CD4-positive, alpha-beta T cell (primary cell): ENCODE results near the gene RERE. TPM values are rescaled to one million over a fixed set of nuclear protein-coding genes. Genes with fewer than 3 reads are reported as not detected.

Experiments
- ATAC-seq: fragments of 200-7000 bp; cut with Tn5 transposase; one replicate; pipeline ENCODE4 v1.10.0; 2022; ENCODE audit warnings: mild to moderate bottlenecking; ENCODE audit not compliant: poor library complexity
- CTCF ChIA-PET: fragments of 350-600 bp; sonication (Branson Sonifier 250); formaldehyde crosslinking; loops from one replicate; lab custom pipeline; 2021; ENCODE audit warnings: antibody characterized with exemption, inconsistent platforms; lab: Charles Lee
- POLR2A ChIA-PET: fragments of 350-600 bp; sonication (Branson Sonifier 250); formaldehyde crosslinking; loops from one replicate; lab custom pipeline; 2021; ENCODE audit warnings: antibody characterized with exemption, inconsistent platforms; lab: Charles Lee
- DNase-seq, 14 experiments: peaks; one replicate each; pipeline ENCODE4 v3.0.0-alpha.2; 2013 to 2020; ENCODE audit warnings: mixed read lengths in 2 of 14
- H3K27ac ChIP-seq, 2 donors: one replicate each; pipeline versions ENCODE4 v1.5.1 to v1.7.0; 2013; ENCODE audit warnings: low read length in 2 of 2, low read depth in 1 of 2, mild to moderate bottlenecking in 1 of 2
- H3K27me3 ChIP-seq, 2 experiments: 1 replicate in 1 of 2; 2 replicates in 1 of 2; pipeline versions ENCODE4 v1.6.1 to v1.7.0; 2013; ENCODE audit warnings: low read length in 2 of 2, control low read depth in 1 of 2, mild to moderate bottlenecking in 1 of 2, moderate library complexity in 1 of 2; ENCODE audit not compliant: insufficient read depth in 2 of 2, control insufficient read depth in 1 of 2
- H3K36me3 ChIP-seq: one replicate; pipeline ENCODE4 v1.6.1; 2013; ENCODE audit warnings: low read length, control low read depth; ENCODE audit not compliant: insufficient read depth
- H3K4me1 ChIP-seq: one replicate; pipeline ENCODE4 v1.6.1; 2013; ENCODE audit warnings: low read length, control low read depth; ENCODE audit not compliant: insufficient read depth
- H3K4me3 ChIP-seq: one replicate; pipeline ENCODE4 v1.5.1; 2013; ENCODE audit warnings: mild to moderate bottlenecking, low read length, moderate library complexity
- H3K9me3 ChIP-seq, 2 experiments: 1 replicate in 1 of 2; 2 replicates in 1 of 2; pipeline versions ENCODE4 v1.6.1 to v1.7.0; 2013; ENCODE audit warnings: low read length in 2 of 2, mild to moderate bottlenecking in 2 of 2, control low read depth in 1 of 2, moderate library complexity in 1 of 2; ENCODE audit not compliant: control insufficient read depth in 1 of 2, insufficient read depth in 1 of 2
- H3K27ac Mint-ChIP-seq: one replicate; pipeline ENCODE4 v1.8.0; 2020; ENCODE audit warnings: mixed read lengths
- H3K27me3 Mint-ChIP-seq: one replicate; pipeline ENCODE4 v1.8.0; 2021; ENCODE audit warnings: mixed read lengths
- H3K36me3 Mint-ChIP-seq: one replicate; pipeline ENCODE4 v1.8.0; 2021; ENCODE audit warnings: low read depth, mixed read lengths
- H3K4me1 Mint-ChIP-seq: one replicate; pipeline ENCODE4 v1.8.0; 2021; ENCODE audit warnings: low read depth, mixed read lengths
- H3K4me3 Mint-ChIP-seq: one replicate; pipeline ENCODE4 v1.8.0; 2020; ENCODE audit warnings: mild to moderate bottlenecking, mixed read lengths
- H3K9me3 Mint-ChIP-seq: one replicate; pipeline ENCODE4 v1.8.0; 2020; ENCODE audit warnings: mixed read lengths
- CTCF ChIP-seq: fragments of 200-600 bp; IDR thresholded peaks from one replicate; pipeline ENCODE4 v1.8.0; 2022; ENCODE audit warnings: antibody characterized with exemption, mild to moderate bottlenecking
- intact Hi-C, 2 experiments: fragments of 100-400 bp; cut with DNase I in 1 of 2; cut with micrococcal nuclease in 1 of 2; formaldehyde crosslinking; loops; one replicate each; pipeline versions ENCODE4 v1.15.1 to v1.9.0; 2023 to 2025; cut with DNase I, micrococcal nuclease
- total RNA-seq, 174 experiments: library from RNA in 2 of 174; stranded (reverse) in 2 of 174; gene quantifications; one replicate each; pipeline ENCODE4 v1.2.3 and lab custom pipeline; 2021 to 2026

The RERE gene
- total RNA-seq, 2 experiments from 2014 or later: 78.4 to 84.0 TPM

GRCh38 chr1:8357329-8358101 is 459.9 kb downstream of the RERE start:
- Mint-ChIP-seq H3K4me3 (no peak overlapping the region), H3K36me3 (peaks cover 84% of the 10 kb centered on the region), H3K4me1 (no peaks in the 10 kb centered on the region), H3K9me3 (no peaks in the 10 kb centered on the region), H3K27me3 (no peaks in the 10 kb centered on the region), H3K27ac (peak overlapping the region; percentile 24)
- H3K4me1 ChIP-seq: no peaks in the 10 kb centered on the region
- DNase-seq: no peak
- H3K27me3 ChIP-seq: no peaks in the 10 kb centered on the region
- no peak overlapping the region for H3K4me3 ChIP-seq
- ChIA-PET POLR2A (no interaction called here), CTCF (no interaction called here)
- H3K36me3 ChIP-seq: peaks cover 91% of the 10 kb centered on the region
- no peak overlapping the region for H3K27ac ChIP-seq
- no peak for ATAC-seq
- no peaks in the 10 kb centered on the region for H3K9me3 ChIP-seq
- intact Hi-C loops: no loop called here
- no peak for TF ChIP-seq CTCF

- Histone ChIP-seq H3K9me3 (no peaks in the 10 kb centered on the region), H3K4me3 (no peak overlapping the region), H3K4me1 (no peaks in the 10 kb centered on the region), H3K36me3 (peaks cover 81% of the 10 kb centered on the region), H3K27ac (no peak overlapping the region), H3K27me3 (no peaks in the 10 kb centered on the region)
- Mint-ChIP-seq H3K27ac (peak overlapping the region; percentile 24), H3K4me3 (no peak overlapping the region), H3K36me3 (peaks cover 78% of the 10 kb centered on the region), H3K4me1 (no peaks in the 10 kb centered on the region), H3K9me3 (no peaks in the 10 kb centered on the region), H3K27me3 (no peaks in the 10 kb centered on the region)
- ChIA-PET CTCF (no interaction called here), POLR2A (no interaction called here)
- intact Hi-C loops: no loop called here
- no peak for TF ChIP-seq CTCF
- no peak for DNase-seq
- ATAC-seq: no peak
Measured at GRCh38 chr1:8356256-8357209, 460.9 kb downstream of the RERE start.

GRCh38 chr1:8355439-8356255 is 461.8 kb downstream of the RERE start:
- H3K4me3 Mint-ChIP-seq: no peak overlapping the region
- POLR2A ChIA-PET: no interaction called here

More at GRCh38 chr1:8355439-8356255, 461.8 kb downstream of the RERE start:
- intact Hi-C loops: no loop called here
- TF ChIP-seq CTCF: no peak
- Mint-ChIP-seq H3K9me3 (no peaks in the 10 kb centered on the region), H3K4me1 (no peaks in the 10 kb centered on the region), H3K27ac (no peak overlapping the region), H3K27me3 (no peaks in the 10 kb centered on the region), H3K36me3 (peaks cover 72% of the 10 kb centered on the region)
- H3K4me3 ChIP-seq: no peak overlapping the region
- no peak overlapping the region for H3K27ac ChIP-seq
- ATAC-seq (no peak), DNase-seq (no peak)
- no peaks in the 10 kb centered on the region for H3K4me1 ChIP-seq
- CTCF ChIA-PET: no interaction called here
- no peaks in the 10 kb centered on the region for H3K9me3 ChIP-seq
- H3K27me3 ChIP-seq: no peaks in the 10 kb centered on the region
- H3K36me3 ChIP-seq: peaks cover 72% of the 10 kb centered on the region
